ENCODE data around the gene MFSD2A.
"Not testable (repeated sequence)": the region's sequence is repeated elsewhere in the genome, so short reads cannot be mapped to it uniquely, and the experiment has no call there.

MFSD2A gene

GRCh38 chr1:39992888-39993287, 37.9 kb downstream of the MFSD2A start:
- H3K27ac ChIP-seq (ENCODE audit: low read depth, low read length): no peak overlapping the region
- H3K36me3 ChIP-seq (ENCODE audit: insufficient read depth, low read length): no peaks in the 10 kb centered on the region
- H3K4me1 ChIP-seq (ENCODE audit: insufficient read depth, low read length): no peaks in the 10 kb centered on the region
- H3K9ac ChIP-seq (ENCODE audit: low read length): no peak overlapping the region
- no peak overlapping the region for H3K4me3 ChIP-seq (ENCODE audit: low read depth in 1 of 2, low read length in 2 of 2)
- no peaks in the 10 kb centered on the region for H3K9me3 ChIP-seq (ENCODE audit: low read length)
- no peaks in the 10 kb centered on the region for H3K27me3 ChIP-seq (ENCODE audit: control insufficient read depth in 1 of 2, insufficient read depth in 2 of 2, low read length in 2 of 2)

- Histone ChIP-seq H3K4me1 (ENCODE audit: insufficient read depth, low read length) (no peaks in the 10 kb centered on the region), H3K27me3 (ENCODE audit: control insufficient read depth in 1 of 2, insufficient read depth in 2 of 2, low read length in 2 of 2) (no peaks in the 10 kb centered on the region), H3K27ac (ENCODE audit: low read depth, low read length) (no peak overlapping the region), H3K4me3 (ENCODE audit: low read depth in 1 of 2, low read length in 2 of 2) (no peak overlapping the region), H3K9me3 (ENCODE audit: low read length) (no peaks in the 10 kb centered on the region), H3K9ac (ENCODE audit: low read length) (no peak overlapping the region), H3K36me3 (ENCODE audit: insufficient read depth, low read length) (no peaks in the 10 kb centered on the region)
Observed at GRCh38 chr1:39995973-39996393, 41.0 kb downstream of the MFSD2A start.

DNA sequence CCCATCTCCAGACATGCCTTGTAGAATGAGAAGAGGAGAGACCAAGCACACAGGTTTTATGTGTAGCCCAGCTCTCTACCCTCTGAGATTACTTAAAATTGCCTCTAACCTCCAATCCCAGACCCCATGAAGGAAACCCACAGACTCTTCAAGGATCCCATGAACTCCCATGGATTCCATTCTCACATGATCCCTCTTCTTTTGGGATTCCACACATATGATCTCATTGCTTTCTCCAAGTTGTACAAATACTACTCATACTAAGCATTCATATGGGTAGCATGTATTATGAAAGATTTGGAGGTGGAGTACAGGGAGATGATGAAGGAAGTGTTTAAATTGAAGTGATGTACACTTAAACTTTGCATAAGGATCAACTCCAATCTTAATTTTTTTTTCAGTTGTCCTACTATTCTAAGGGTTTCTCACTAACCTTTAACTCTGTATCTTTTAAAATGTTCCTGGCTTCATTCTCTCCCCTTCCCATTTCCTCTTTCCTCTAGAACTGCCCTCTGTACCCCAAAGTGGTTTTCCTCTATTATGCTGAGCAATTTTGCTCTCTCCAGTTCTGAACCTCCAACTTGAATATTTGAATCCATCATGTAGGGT, 41.6 kb downstream of the MFSD2A start:
- H3K9ac ChIP-seq (ENCODE audit: low read length): no peak overlapping the region
- H3K27ac ChIP-seq (ENCODE audit: low read depth, low read length): no peak overlapping the region
- no peaks in the 10 kb centered on the region for H3K4me1 ChIP-seq (ENCODE audit: insufficient read depth, low read length)
- H3K9me3 ChIP-seq (ENCODE audit: low read length): no peaks in the 10 kb centered on the region
- no peak overlapping the region for H3K4me3 ChIP-seq (ENCODE audit: low read depth in 1 of 2, low read length in 2 of 2)
- H3K36me3 ChIP-seq (ENCODE audit: insufficient read depth, low read length): no peaks in the 10 kb centered on the region
- no peaks in the 10 kb centered on the region for H3K27me3 ChIP-seq (ENCODE audit: control insufficient read depth in 1 of 2, insufficient read depth in 2 of 2, low read length in 2 of 2)

DNA sequence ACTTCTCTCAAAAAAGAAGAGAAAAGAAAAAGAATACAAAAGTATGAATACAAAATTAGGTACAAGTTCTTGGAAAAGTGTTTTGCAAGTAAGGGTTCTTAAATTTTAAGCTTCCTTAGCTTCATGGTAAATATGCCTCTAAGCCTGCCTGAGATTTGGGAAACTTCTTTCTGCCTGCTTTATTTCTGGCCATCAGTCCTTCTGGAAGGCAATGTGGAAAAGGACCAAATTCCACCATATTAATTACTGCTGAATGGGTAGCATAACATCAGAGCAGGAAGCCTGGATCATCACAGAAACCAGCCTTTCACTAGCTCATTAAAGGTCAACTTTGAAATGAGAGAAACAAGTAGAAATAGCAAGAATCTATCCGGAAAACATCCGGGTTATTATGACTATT, 46.5 kb downstream of the MFSD2A start:
- no peak overlapping the region for H3K4me3 ChIP-seq (ENCODE audit: low read depth in 1 of 2, low read length in 2 of 2)
- H3K4me1 ChIP-seq (ENCODE audit: insufficient read depth, low read length): no peaks in the 10 kb centered on the region
- H3K36me3 ChIP-seq (ENCODE audit: insufficient read depth, low read length): no peaks in the 10 kb centered on the region
- H3K9ac ChIP-seq (ENCODE audit: low read length): no peak overlapping the region
- no peak overlapping the region for H3K27ac ChIP-seq (ENCODE audit: low read depth, low read length)
- H3K27me3 ChIP-seq (ENCODE audit: control insufficient read depth in 1 of 2, insufficient read depth in 2 of 2, low read length in 2 of 2): no peaks in the 10 kb centered on the region
- no peaks in the 10 kb centered on the region for H3K9me3 ChIP-seq (ENCODE audit: low read length)

- Histone ChIP-seq H3K9ac (ENCODE audit: low read length) (no peak overlapping the region), H3K27ac (ENCODE audit: low read depth, low read length) (no peak overlapping the region), H3K4me3 (ENCODE audit: low read depth in 1 of 2, low read length in 2 of 2) (no peak overlapping the region), H3K4me1 (ENCODE audit: insufficient read depth, low read length) (no peaks in the 10 kb centered on the region), H3K9me3 (ENCODE audit: low read length) (no peaks in the 10 kb centered on the region), H3K27me3 (ENCODE audit: control insufficient read depth in 1 of 2, insufficient read depth in 2 of 2, low read length in 2 of 2) (no peaks in the 10 kb centered on the region), H3K36me3 (ENCODE audit: insufficient read depth, low read length) (no peaks in the 10 kb centered on the region)
Observed at GRCh38 chr1:40003156-40004093, 48.5 kb downstream of the MFSD2A start.

GRCh38 chr1:40004857-40005256, 49.9 kb downstream of the MFSD2A start:
- H3K9me3 ChIP-seq (ENCODE audit: low read length): no peaks in the 10 kb centered on the region
- H3K36me3 ChIP-seq (ENCODE audit: insufficient read depth, low read length): no peaks in the 10 kb centered on the region
- H3K4me1 ChIP-seq (ENCODE audit: insufficient read depth, low read length): no peaks in the 10 kb centered on the region
- no peaks in the 10 kb centered on the region for H3K27me3 ChIP-seq (ENCODE audit: control insufficient read depth in 1 of 2, insufficient read depth in 2 of 2, low read length in 2 of 2)
- no peak overlapping the region for H3K4me3 ChIP-seq (ENCODE audit: low read depth in 1 of 2, low read length in 2 of 2)
- H3K9ac ChIP-seq (ENCODE audit: low read length): no peak overlapping the region
- H3K27ac ChIP-seq (ENCODE audit: low read depth, low read length): no peak overlapping the region

- H3K36me3 ChIP-seq (ENCODE audit: insufficient read depth, low read length); H3K27ac ChIP-seq (ENCODE audit: low read depth, low read length); H3K9me3 ChIP-seq (ENCODE audit: low read length); H3K4me1 ChIP-seq (ENCODE audit: insufficient read depth, low read length); H3K4me3 ChIP-seq (ENCODE audit: low read depth in 1 of 2, low read length in 2 of 2); H3K9ac ChIP-seq (ENCODE audit: low read length); H3K27me3 ChIP-seq (ENCODE audit: control insufficient read depth in 1 of 2, insufficient read depth in 2 of 2, low read length in 2 of 2): not testable (repeated sequence)
Observed at GRCh38 chr1:40007481-40008034, 52.6 kb downstream of the MFSD2A start.

GRCh38 chr1:40011198-40011597, 56.3 kb downstream of the MFSD2A start:
- Histone ChIP-seq H3K27me3 (ENCODE audit: control insufficient read depth in 1 of 2, insufficient read depth in 2 of 2, low read length in 2 of 2) (no peaks in the 10 kb centered on the region), H3K27ac (ENCODE audit: low read depth, low read length) (no peak overlapping the region), H3K9ac (ENCODE audit: low read length) (no peak overlapping the region), H3K36me3 (ENCODE audit: insufficient read depth, low read length) (no peaks in the 10 kb centered on the region), H3K4me3 (ENCODE audit: low read depth in 1 of 2, low read length in 2 of 2) (no peak overlapping the region), H3K4me1 (ENCODE audit: insufficient read depth, low read length) (no peaks in the 10 kb centered on the region), H3K9me3 (ENCODE audit: low read length) (no peaks in the 10 kb centered on the region)

DNA sequence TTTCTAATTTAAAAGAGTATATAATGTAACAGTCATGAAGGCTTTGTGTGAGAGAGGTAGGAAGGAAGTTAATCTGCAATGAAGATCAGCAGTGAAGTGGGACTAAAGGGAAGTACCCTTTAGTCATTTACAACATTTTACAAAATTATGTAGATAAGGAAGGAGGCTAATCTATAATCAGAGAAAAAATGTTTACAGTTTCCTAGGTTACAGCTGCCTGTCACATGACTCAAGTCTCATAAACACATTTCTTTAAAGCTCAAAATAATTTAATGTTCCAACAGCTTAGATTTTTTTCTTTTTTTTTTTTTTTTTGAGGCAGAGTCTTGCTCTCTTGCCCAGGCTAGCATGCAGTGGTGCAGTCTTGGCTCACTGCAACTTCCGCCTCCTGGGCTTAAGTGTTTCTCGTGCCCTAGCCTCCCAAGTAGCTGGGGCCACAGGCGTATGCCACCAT, 59.3 kb downstream of the MFSD2A start:
- Histone ChIP-seq H3K9ac (ENCODE audit: low read length) (no peak overlapping the region), H3K4me3 (ENCODE audit: low read depth in 1 of 2, low read length in 2 of 2) (no peak overlapping the region), H3K27ac (ENCODE audit: low read depth, low read length) (no peak overlapping the region), H3K9me3 (ENCODE audit: low read length) (no peaks in the 10 kb centered on the region), H3K4me1 (ENCODE audit: insufficient read depth, low read length) (no peaks in the 10 kb centered on the region), H3K36me3 (ENCODE audit: insufficient read depth, low read length) (no peaks in the 10 kb centered on the region), H3K27me3 (ENCODE audit: control insufficient read depth in 1 of 2, insufficient read depth in 2 of 2, low read length in 2 of 2) (no peaks in the 10 kb centered on the region)

GRCh38 chr1:40014812-40015594, 60.1 kb downstream of the MFSD2A start:
- no peak overlapping the region for H3K4me3 ChIP-seq (ENCODE audit: low read depth in 1 of 2, low read length in 2 of 2)
- no peak overlapping the region for H3K27ac ChIP-seq (ENCODE audit: low read depth, low read length)
- H3K4me1 ChIP-seq (ENCODE audit: insufficient read depth, low read length): no peaks in the 10 kb centered on the region
- no peaks in the 10 kb centered on the region for H3K36me3 ChIP-seq (ENCODE audit: insufficient read depth, low read length)
- H3K9me3 ChIP-seq (ENCODE audit: low read length): no peaks in the 10 kb centered on the region
- no peak overlapping the region for H3K9ac ChIP-seq (ENCODE audit: low read length)
- H3K27me3 ChIP-seq (ENCODE audit: control insufficient read depth in 1 of 2, insufficient read depth in 2 of 2, low read length in 2 of 2): no peaks in the 10 kb centered on the region

DNA sequence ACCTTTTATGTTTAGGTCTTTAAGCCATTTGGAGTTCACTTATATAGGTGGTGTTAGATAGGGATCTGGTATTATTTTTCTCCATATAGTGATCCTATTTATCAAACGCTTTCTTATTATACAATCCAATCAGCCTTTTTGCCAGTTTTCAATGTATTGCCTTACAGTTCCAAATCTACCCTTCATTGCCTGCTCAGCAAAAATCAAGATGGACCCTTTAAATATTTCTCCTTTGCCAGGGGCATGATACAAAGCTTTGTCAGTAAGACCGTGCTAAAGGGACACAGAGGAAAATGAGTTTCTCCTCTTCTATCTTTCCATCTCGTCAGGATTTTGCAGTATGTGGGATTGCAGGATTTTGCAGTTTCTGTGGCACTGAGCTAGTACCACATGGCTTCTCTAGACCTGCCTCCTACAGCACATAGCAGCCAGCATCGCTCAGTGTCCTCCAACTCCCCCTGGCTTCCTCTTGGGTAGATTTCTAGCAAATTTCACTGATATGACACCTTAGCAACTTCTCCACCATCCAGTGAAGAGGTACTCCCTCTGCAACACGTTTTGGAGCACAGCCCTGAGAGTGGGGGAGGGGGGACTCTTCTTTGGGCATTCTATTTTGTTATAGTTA, 63.1 kb downstream of the MFSD2A start:
- no peaks in the 10 kb centered on the region for H3K9me3 ChIP-seq (ENCODE audit: low read length)
- no peaks in the 10 kb centered on the region for H3K4me1 ChIP-seq (ENCODE audit: insufficient read depth, low read length)
- H3K27ac ChIP-seq (ENCODE audit: low read depth, low read length): no peak overlapping the region
- H3K36me3 ChIP-seq (ENCODE audit: insufficient read depth, low read length): no peaks in the 10 kb centered on the region
- no peaks in the 10 kb centered on the region for H3K27me3 ChIP-seq (ENCODE audit: control insufficient read depth in 1 of 2, insufficient read depth in 2 of 2, low read length in 2 of 2)
- no peak overlapping the region for H3K4me3 ChIP-seq (ENCODE audit: low read depth in 1 of 2, low read length in 2 of 2)
- no peak overlapping the region for H3K9ac ChIP-seq (ENCODE audit: low read length)

All from muscle layer of colon (tissue), 2 donors.